SK-N-SH (cell line): ENCODE data around the gene EPB41L3. TPM values are rescaled to one million over a fixed set of nuclear protein-coding genes. Genes with fewer than 3 reads are reported as not detected.

Source experiments
- CTCF ChIA-PET: fragments of 300-600, 350-600 bp; formaldehyde crosslinking; extraction: SDS; loops from one replicate; lab custom pipeline; 2021; lab: Yijun Ruan, JAX
- POLR2A ChIA-PET: fragments of 350-600 bp; sonication (Branson Sonifier 250); formaldehyde crosslinking; extraction: SDS; loops from one replicate; lab custom pipeline; 2020; ENCODE audit warnings: antibody characterized with exemption, inconsistent platforms; lab: Yijun Ruan, JAX
- DNase-seq: peaks from one replicate; pipeline ENCODE4 v3.0.0; 2012
- H2AFZ ChIP-seq: fragments of 200-600 bp; sonication (generic); 2 replicates; pipeline ENCODE4 v1.8.1; 2016; ENCODE audit warnings: antibody characterized with exemption, mild to moderate bottlenecking, low read depth
- H3F3A ChIP-seq: fragments of 200-600 bp; sonication (generic); replicated peaks from 2 replicates; pipeline ENCODE3; 2016; ENCODE audit warnings: antibody characterized with exemption, mild to moderate bottlenecking; ENCODE audit not compliant: insufficient read depth
- H3K27ac ChIP-seq, 2 experiments: fragments of 200-500 bp in 1 of 2; fragments of 200-600 bp in 1 of 2; sonication (Bioruptor generic) in 1 of 2; sonication (generic), shearing (Covaris generic) in 1 of 2; 2 replicates each; pipeline versions ENCODE4 v1.5.1 to v1.6.1; 2014 to 2016; ENCODE audit warnings: low read depth in 2 of 2, inconsistent platforms in 1 of 2, low read length in 1 of 2, mild to moderate bottlenecking in 1 of 2, mixed read lengths in 1 of 2
- H3K27me3 ChIP-seq: fragments of 200-600 bp; sonication (generic), shearing (Covaris generic); 2 replicates; pipeline ENCODE4 v1.6.1; 2016; ENCODE audit warnings: mixed run types; ENCODE audit not compliant: insufficient read depth
- H3K36me3 ChIP-seq, 2 experiments: fragments of 200-500 bp in 1 of 2; fragments of 200-600 bp in 1 of 2; sonication (Bioruptor generic) in 1 of 2; sonication (generic) in 1 of 2; replicated peaks in 1 of 2; 2 replicates each; pipeline versions ENCODE3 to v1.5.1; 2014 to 2016; ENCODE audit warnings: low read length in 1 of 2, mild to moderate bottlenecking in 1 of 2; ENCODE audit not compliant: insufficient read depth in 2 of 2, control insufficient read depth in 1 of 2
- H3K4me1 ChIP-seq, 2 experiments: fragments of 200-500 bp in 1 of 2; fragments of 200-600 bp in 1 of 2; sonication (Bioruptor generic) in 1 of 2; sonication (generic), shearing (Covaris generic) in 1 of 2; 2 replicates each; pipeline versions ENCODE4 v1.5.1 to v1.6.1; 2014 to 2016; ENCODE audit warnings: low read depth in 1 of 2, low read length in 1 of 2, mixed run types in 1 of 2; ENCODE audit not compliant: insufficient read depth in 2 of 2, control insufficient read depth in 1 of 2
- H3K4me2 ChIP-seq: fragments of 200-600 bp; sonication (generic), shearing (Covaris generic); 2 replicates; pipeline ENCODE4 v1.6.1; 2017; ENCODE audit warnings: mixed run types
- H3K4me3 ChIP-seq, 2 experiments: fragments of 200-500 bp in 1 of 2; fragments of 200-600 bp in 1 of 2; sonication (Bioruptor generic) in 1 of 2; sonication (generic), shearing (Covaris generic) in 1 of 2; 2 replicates each; pipeline versions ENCODE4 v1.5.1 to v1.8.1; 2014 to 2016; ENCODE audit warnings: low read depth in 2 of 2, inconsistent platforms in 1 of 2, low read length in 1 of 2, mild to moderate bottlenecking in 1 of 2, mixed read lengths in 1 of 2, moderate library complexity in 1 of 2
- H3K79me2 ChIP-seq: fragments of 200-600 bp; sonication (generic); 2 replicates; pipeline ENCODE4 v1.8.1; 2017; ENCODE audit warnings: mild to moderate bottlenecking; ENCODE audit not compliant: insufficient read depth
- H3K9ac ChIP-seq: fragments of 200-600 bp; sonication (generic); 2 replicates; pipeline ENCODE4 v1.6.1; 2017; ENCODE audit warnings: mixed run types
- H3K9me2 ChIP-seq: fragments of 200-600 bp; sonication (generic); 2 replicates; pipeline ENCODE4 v1.6.1; 2017; ENCODE audit warnings: mixed run types
- H3K9me3 ChIP-seq: fragments of 200-600 bp; sonication (generic); 2 replicates; pipeline ENCODE4 v1.6.1; 2017; ENCODE audit warnings: mixed run types, mild to moderate bottlenecking, moderate library complexity
- H4K20me1 ChIP-seq: fragments of 200-600 bp; sonication (generic); 2 replicates; pipeline ENCODE4 v1.6.1; 2017; ENCODE audit warnings: mild to moderate bottlenecking, mixed run types; ENCODE audit not compliant: insufficient read depth
- CTCF ChIP-seq: fragments of 200-600 bp; sonication (generic); IDR thresholded peaks from 2 replicates; pipeline ENCODE4 v1.6.1; 2017; ENCODE audit warnings: antibody characterized with exemption, mild to moderate bottlenecking, moderate library complexity
- EP300 ChIP-seq, 2 experiments: IDR thresholded peaks; 2 replicates each; pipeline versions ENCODE4 v1.4.0 to v1.6.1; 2012; ENCODE audit warnings: borderline replicate concordance in 1 of 2, low read depth in 1 of 2, low read length in 1 of 2
- EZH2phosphoT487 ChIP-seq: fragments of 200-600 bp; sonication (generic); IDR thresholded peaks from 2 replicates; pipeline ENCODE4 v1.6.1; 2017; ENCODE audit warnings: low read depth, mixed run types, mild to moderate bottlenecking, antibody characterized with exemption, moderate library complexity, borderline replicate concordance
- FOXJ3 ChIP-seq: sonication (generic); formaldehyde crosslinking; IDR thresholded peaks from 2 replicates; pipeline ENCODE4 v1.5.1; 2020; ENCODE audit warnings: mild to moderate bottlenecking, missing genetic modification reagents
- FOXM1 ChIP-seq: IDR thresholded peaks from 2 replicates; pipeline ENCODE4 v1.4.0; 2012; ENCODE audit warnings: low read depth, mild to moderate bottlenecking
- GABPA ChIP-seq: IDR thresholded peaks from 2 replicates; pipeline ENCODE4 v1.4.0; 2012; ENCODE audit warnings: low read depth, mild to moderate bottlenecking
- IRF3 ChIP-seq: fragments of 150-350 bp; IDR thresholded peaks from 2 replicates; pipeline ENCODE4 v1.6.1; 2016; ENCODE audit warnings: mild to moderate bottlenecking, low read depth, low read length
- MEF2A ChIP-seq: IDR thresholded peaks from 2 replicates; pipeline ENCODE4 v1.4.0; 2012; ENCODE audit warnings: low read depth, borderline replicate concordance
- MXI1 ChIP-seq: IDR thresholded peaks from 2 replicates; pipeline ENCODE4 v1.6.1; 2012; ENCODE audit warnings: mild to moderate bottlenecking, low read depth, low read length, improper control_type of control experiment
- PBX3 ChIP-seq: IDR thresholded peaks from 2 replicates; pipeline ENCODE4; 2012
- RAD21 ChIP-seq: IDR thresholded peaks from 2 replicates; pipeline ENCODE4 v1.6.1; 2012; ENCODE audit warnings: mild to moderate bottlenecking, low read length
- RCOR1 ChIP-seq: fragments of 150-350 bp; IDR thresholded peaks from 2 replicates; pipeline ENCODE4 v1.6.1; 2017; ENCODE audit warnings: antibody characterized with exemption, low read length
- RXRA ChIP-seq: IDR thresholded peaks from 2 replicates; pipeline ENCODE4 v1.4.0; 2012; ENCODE audit warnings: low read depth, mild to moderate bottlenecking, borderline replicate concordance
- SIN3A ChIP-seq: IDR thresholded peaks from 2 replicates; pipeline ENCODE4 v1.6.1; 2012; ENCODE audit warnings: low read depth, mild to moderate bottlenecking, low read length, moderate library complexity, borderline replicate concordance
- SMC3 ChIP-seq: IDR thresholded peaks from 2 replicates; pipeline ENCODE4 v1.6.1; 2012; ENCODE audit warnings: low read depth, low read length, improper control_type of control experiment
- TAF1 ChIP-seq: IDR thresholded peaks from 2 replicates; pipeline ENCODE4 v1.6.1; 2012; ENCODE audit warnings: low read depth, mild to moderate bottlenecking, low read length, moderate library complexity, borderline replicate concordance
- TCF12 ChIP-seq: IDR thresholded peaks from 2 replicates; pipeline ENCODE4 v1.4.0; 2012
- WGBS: methylation state at CpG from one replicate; pipeline ENCODE4 v1.1.6; 2017; ENCODE audit warnings: low lambda C conversion rate; 5-methylcytosine and 5-hydroxymethylcytosine counted together
- polyA plus RNA-seq, 3 experiments: library from polyadenylated mRNA; depleted of rRNA; stranded (reverse); fragments of >200 nt; gene quantifications; 2 replicates each; pipeline ENCODE4 v1.2.3, GENCODE V29; 2012

Gene EPB41L3
- polyA plus RNA-seq, 1 of the 3 experiments (the other 2 are of a cell fraction): 0.15 TPM

GRCh38 chr18:5554629-5555028 is 10.8 kb upstream of the EPB41L3 start:
- CTCF ChIA-PET: no interaction called here

GRCh38 chr18:5546660-5547059 is 2.9 kb upstream of the EPB41L3 start:
- H4K20me1 ChIP-seq: no peaks in the 10 kb centered on the region
- H2AFZ ChIP-seq: no peak overlapping the region
- H3F3A ChIP-seq: no peaks in the 10 kb centered on the region
- H3K9ac ChIP-seq: no peak overlapping the region
- no peaks in the 10 kb centered on the region for H3K79me2 ChIP-seq
- H3K4me1 ChIP-seq: peaks cover 0 to 3% of the 10 kb centered on the region in 2 experiments; a peak in 1 of 4 replicates
- ChIA-PET CTCF (interaction anchor here (1.0 to 1.3 kb wide), 5 partner anchors 12 to 474 kb away, joined by 3 to 5 read pairs (median 3); no protein-coding TSS in a partner anchor), POLR2A (no interaction called here)
- 2% methylated on average over 3 of the region's 3 CpGs for whole genome bisulfite sequencing
- H3K4me3 ChIP-seq: no peak overlapping the region; a peak in 1 of 4 replicates
- DNase-seq: peak; percentile 33
- peaks cover 21% of the 10 kb centered on the region; the same call in 1 of the 2 replicates for H3K27me3 ChIP-seq
- H3K4me2 ChIP-seq: no peak overlapping the region
- TF ChIP-seq MXI1: no peak
- TF ChIP-seq RCOR1: no peak
- TF ChIP-seq CTCF: peak; percentile 42
- peak; percentile 48 for TF ChIP-seq RAD21
- peak; percentile 23; the same call in 1 of the 2 replicates for TF ChIP-seq SMC3
- H3K9me3 ChIP-seq: no peaks in the 10 kb centered on the region
- no peaks in the 10 kb centered on the region for H3K36me3 ChIP-seq
- no peaks in the 10 kb centered on the region for H3K9me2 ChIP-seq
- no peak overlapping the region for H3K27ac ChIP-seq

More at GRCh38 chr18:5554629-5555028, 10.8 kb upstream of the EPB41L3 start:
- Histone ChIP-seq H3K36me3 (no peaks in the 10 kb centered on the region), H3K27me3 (no peaks in the 10 kb centered on the region), H3K9me3 (no peaks in the 10 kb centered on the region), H2AFZ (no peak overlapping the region), H3K9ac (no peak overlapping the region), H3K9me2 (no peaks in the 10 kb centered on the region), H4K20me1 (no peaks in the 10 kb centered on the region), H3F3A (no peaks in the 10 kb centered on the region), H3K27ac (no peak overlapping the region), H3K79me2 (no peaks in the 10 kb centered on the region), H3K4me2 (no peak overlapping the region), H3K4me3 (no peak overlapping the region), H3K4me1 (no peaks in the 10 kb centered on the region)
- WGBS: 32% methylated on average over 4 of the region's 4 CpGs
- DNase-seq: no peak
- POLR2A ChIA-PET: no interaction called here
- TF ChIP-seq SIN3A (no peak), FOXM1 (no peak), IRF3 (no peak), GABPA (no peak), TAF1 (no peak), TCF12 (no peak), RXRA (no peak), EZH2phosphoT487 (no peak), RAD21 (no peak), MXI1 (no peak), PBX3 (no peak), FOXJ3 (no peak), MEF2A (no peak), EP300 (IDR thresholded peaks at IDR 0.05; ENCODE audit: borderline replicate concordance in 1 of 2, low read depth in 1 of 2, low read length in 1 of 2) (no peak)
